Gastroesophageal sphincter (tissue), 3 donors: Measurements from ENCODE around the gene SLFN11.

Experiments
- CTCF ChIP-seq, 4 experiments: fragments of 200-600 bp in 2 of 4; fragments of 450-650 bp in 2 of 4; sonication (generic) in 1 of 4; IDR thresholded peaks; one replicate each; pipeline ENCODE4 v1.5.1; 2017 to 2019; ENCODE audit warnings: antibody characterized with exemption in 4 of 4, mild to moderate bottlenecking in 2 of 4, moderate library complexity in 2 of 4
- EP300 ChIP-seq: sonication (generic); formaldehyde crosslinking; IDR thresholded peaks from one replicate; pipeline ENCODE4 v1.6.1; 2017; ENCODE audit warnings: antibody characterized with exemption, mild to moderate bottlenecking
- POLR2A ChIP-seq, 2 donors: fragments of 450-650 bp; IDR thresholded peaks; one replicate each; pipeline ENCODE4 v1.6.1; 2017; ENCODE audit warnings: antibody characterized with exemption in 2 of 2, mild to moderate bottlenecking in 2 of 2, moderate library complexity in 1 of 2

GRCh38 chr17:35352284-35352683 lies 21.1 kb downstream of the SLFN11 start:
- no peak for TF ChIP-seq CTCF (IDR thresholded peaks at IDR 0.05)
- no peak for TF ChIP-seq POLR2A (IDR thresholded peaks at IDR 0.05)
- no peak for TF ChIP-seq EP300
